CD4-positive, alpha-beta T cell (primary cell): Measurements from ENCODE around the gene CNTN4. TPM values are rescaled to one million over a fixed set of nuclear protein-coding genes. Genes with fewer than 3 reads are reported as not detected.

ENCODE experiments used
- ATAC-seq: fragments of 200-7000 bp; cut with Tn5 transposase; one replicate; pipeline ENCODE4 v1.10.0; 2022; ENCODE audit warnings: mild to moderate bottlenecking; ENCODE audit not compliant: poor library complexity
- CTCF ChIA-PET: fragments of 350-600 bp; sonication (Branson Sonifier 250); formaldehyde crosslinking; loops from one replicate; lab custom pipeline; 2021; ENCODE audit warnings: antibody characterized with exemption, inconsistent platforms; lab: Charles Lee
- POLR2A ChIA-PET: fragments of 350-600 bp; sonication (Branson Sonifier 250); formaldehyde crosslinking; loops from one replicate; lab custom pipeline; 2021; ENCODE audit warnings: antibody characterized with exemption, inconsistent platforms; lab: Charles Lee
- DNase-seq, 14 experiments: peaks; one replicate each; pipeline ENCODE4 v3.0.0-alpha.2; 2013 to 2020; ENCODE audit warnings: mixed read lengths in 2 of 14
- H3K27ac ChIP-seq, 2 donors: one replicate each; pipeline versions ENCODE4 v1.5.1 to v1.7.0; 2013; ENCODE audit warnings: low read length in 2 of 2, low read depth in 1 of 2, mild to moderate bottlenecking in 1 of 2
- H3K27me3 ChIP-seq, 2 experiments: 1 replicate in 1 of 2; 2 replicates in 1 of 2; pipeline versions ENCODE4 v1.6.1 to v1.7.0; 2013; ENCODE audit warnings: low read length in 2 of 2, control low read depth in 1 of 2, mild to moderate bottlenecking in 1 of 2, moderate library complexity in 1 of 2; ENCODE audit not compliant: insufficient read depth in 2 of 2, control insufficient read depth in 1 of 2
- H3K36me3 ChIP-seq: one replicate; pipeline ENCODE4 v1.6.1; 2013; ENCODE audit warnings: low read length, control low read depth; ENCODE audit not compliant: insufficient read depth
- H3K4me1 ChIP-seq: one replicate; pipeline ENCODE4 v1.6.1; 2013; ENCODE audit warnings: low read length, control low read depth; ENCODE audit not compliant: insufficient read depth
- H3K4me3 ChIP-seq: one replicate; pipeline ENCODE4 v1.5.1; 2013; ENCODE audit warnings: mild to moderate bottlenecking, low read length, moderate library complexity
- H3K9me3 ChIP-seq, 2 experiments: 1 replicate in 1 of 2; 2 replicates in 1 of 2; pipeline versions ENCODE4 v1.6.1 to v1.7.0; 2013; ENCODE audit warnings: low read length in 2 of 2, mild to moderate bottlenecking in 2 of 2, control low read depth in 1 of 2, moderate library complexity in 1 of 2; ENCODE audit not compliant: control insufficient read depth in 1 of 2, insufficient read depth in 1 of 2
- H3K27ac Mint-ChIP-seq: one replicate; pipeline ENCODE4 v1.8.0; 2020; ENCODE audit warnings: mixed read lengths
- H3K27me3 Mint-ChIP-seq: one replicate; pipeline ENCODE4 v1.8.0; 2021; ENCODE audit warnings: mixed read lengths
- H3K36me3 Mint-ChIP-seq: one replicate; pipeline ENCODE4 v1.8.0; 2021; ENCODE audit warnings: low read depth, mixed read lengths
- H3K4me1 Mint-ChIP-seq: one replicate; pipeline ENCODE4 v1.8.0; 2021; ENCODE audit warnings: low read depth, mixed read lengths
- H3K4me3 Mint-ChIP-seq: one replicate; pipeline ENCODE4 v1.8.0; 2020; ENCODE audit warnings: mild to moderate bottlenecking, mixed read lengths
- H3K9me3 Mint-ChIP-seq: one replicate; pipeline ENCODE4 v1.8.0; 2020; ENCODE audit warnings: mixed read lengths
- CTCF ChIP-seq: fragments of 200-600 bp; IDR thresholded peaks from one replicate; pipeline ENCODE4 v1.8.0; 2022; ENCODE audit warnings: antibody characterized with exemption, mild to moderate bottlenecking
- intact Hi-C, 2 experiments: fragments of 100-400 bp; cut with DNase I in 1 of 2; cut with micrococcal nuclease in 1 of 2; formaldehyde crosslinking; loops; one replicate each; pipeline versions ENCODE4 v1.15.1 to v1.9.0; 2023 to 2025; cut with DNase I, micrococcal nuclease
- total RNA-seq, 174 experiments: library from RNA in 2 of 174; stranded (reverse) in 2 of 174; gene quantifications; one replicate each; pipeline ENCODE4 v1.2.3 and lab custom pipeline; 2021 to 2026

Gene CNTN4
- total RNA-seq, 2 experiments from 2014 or later: not detected

- no peaks in the 10 kb centered on the region for H3K4me1 Mint-ChIP-seq
Observed at GRCh38 chr3:2246873-2247648, 148.4 kb downstream of the CNTN4 start.

GRCh38 chr3:2247831-2248230 lies 149.2 kb downstream of the CNTN4 start:
- H3K36me3 Mint-ChIP-seq: no peaks in the 10 kb centered on the region
- intact Hi-C loops: no loop called here
- Histone ChIP-seq H3K27me3 (no peaks in the 10 kb centered on the region), H3K27ac (no peak overlapping the region), H3K36me3 (no peaks in the 10 kb centered on the region), H3K4me3 (no peak overlapping the region), H3K4me1 (no peaks in the 10 kb centered on the region), H3K9me3 (no peaks in the 10 kb centered on the region)
- H3K4me1 Mint-ChIP-seq: no peaks in the 10 kb centered on the region
- no peak overlapping the region for H3K27ac Mint-ChIP-seq
- DNase-seq (no peak), ATAC-seq (no peak)
- TF ChIP-seq CTCF: no peak
- POLR2A ChIA-PET: no interaction called here
- no peaks in the 10 kb centered on the region for H3K27me3 Mint-ChIP-seq
- H3K9me3 Mint-ChIP-seq: no peaks in the 10 kb centered on the region
- H3K4me3 Mint-ChIP-seq: no peak overlapping the region
- CTCF ChIA-PET: no interaction called here

More at GRCh38 chr3:2246873-2247648, 148.4 kb downstream of the CNTN4 start:
- no peak overlapping the region for H3K27ac ChIP-seq
- no peak for ATAC-seq
- H3K9me3 ChIP-seq: no peaks in the 10 kb centered on the region
- TF ChIP-seq CTCF: no peak
- no peaks in the 10 kb centered on the region for H3K27me3 ChIP-seq
- H3K36me3 ChIP-seq: no peaks in the 10 kb centered on the region
- DNase-seq: no peak
- no peaks in the 10 kb centered on the region for H3K27me3 Mint-ChIP-seq
- H3K9me3 Mint-ChIP-seq: no peaks in the 10 kb centered on the region
- H3K4me1 ChIP-seq: no peaks in the 10 kb centered on the region
- H3K27ac Mint-ChIP-seq: no peak overlapping the region
- no peak overlapping the region for H3K4me3 ChIP-seq
- H3K4me3 Mint-ChIP-seq: no peak overlapping the region
- POLR2A ChIA-PET: no interaction called here
- H3K36me3 Mint-ChIP-seq: no peaks in the 10 kb centered on the region
- intact Hi-C loops: no loop called here
- CTCF ChIA-PET: no interaction called here

- no peaks in the 10 kb centered on the region for H3K4me1 Mint-ChIP-seq
- no peak for ATAC-seq
- H3K27me3 ChIP-seq: no peaks in the 10 kb centered on the region
- no peaks in the 10 kb centered on the region for H3K27me3 Mint-ChIP-seq
- ChIA-PET CTCF (no interaction called here), POLR2A (no interaction called here)
- intact Hi-C loops: no loop called here
- no peaks in the 10 kb centered on the region for H3K4me1 ChIP-seq
- H3K27ac ChIP-seq: no peak overlapping the region
- peaks cover 8% of the 10 kb centered on the region for H3K9me3 Mint-ChIP-seq
- no peaks in the 10 kb centered on the region for H3K36me3 Mint-ChIP-seq
- H3K36me3 ChIP-seq: no peaks in the 10 kb centered on the region
- H3K4me3 Mint-ChIP-seq: no peak overlapping the region
- no peak overlapping the region for H3K4me3 ChIP-seq
- no peaks in the 10 kb centered on the region for H3K9me3 ChIP-seq
- TF ChIP-seq CTCF: no peak
- no peak overlapping the region for H3K27ac Mint-ChIP-seq
- no peak for DNase-seq
Observed at GRCh38 chr3:2250783-2251182, 152.1 kb downstream of the CNTN4 start.
